AG10803 (cell line): ENCODE data around the gene EFCAB6.
A peak's percentile ranks its signal among the peaks of the same experiment; 100 is the strongest.

Source experiments
- DNase-seq: peaks from one replicate; pipeline ENCODE4 v3.0.0; 2010; ENCODE audit warnings: low read depth
- H3K4me3 ChIP-seq: 2 replicates; pipeline ENCODE4 v1.5.1; 2011; ENCODE audit warnings: mild to moderate bottlenecking, low read length, control low read depth
- TF ChIP-seq, protein P1 (sequence below): conservative IDR thresholded peaks from 2 replicates; pipeline ENCODE4 v1.5.1; 2011; ENCODE audit warnings: mild to moderate bottlenecking, low read length, control low read depth, inconsistent platforms

EFCAB6 gene

DNA sequence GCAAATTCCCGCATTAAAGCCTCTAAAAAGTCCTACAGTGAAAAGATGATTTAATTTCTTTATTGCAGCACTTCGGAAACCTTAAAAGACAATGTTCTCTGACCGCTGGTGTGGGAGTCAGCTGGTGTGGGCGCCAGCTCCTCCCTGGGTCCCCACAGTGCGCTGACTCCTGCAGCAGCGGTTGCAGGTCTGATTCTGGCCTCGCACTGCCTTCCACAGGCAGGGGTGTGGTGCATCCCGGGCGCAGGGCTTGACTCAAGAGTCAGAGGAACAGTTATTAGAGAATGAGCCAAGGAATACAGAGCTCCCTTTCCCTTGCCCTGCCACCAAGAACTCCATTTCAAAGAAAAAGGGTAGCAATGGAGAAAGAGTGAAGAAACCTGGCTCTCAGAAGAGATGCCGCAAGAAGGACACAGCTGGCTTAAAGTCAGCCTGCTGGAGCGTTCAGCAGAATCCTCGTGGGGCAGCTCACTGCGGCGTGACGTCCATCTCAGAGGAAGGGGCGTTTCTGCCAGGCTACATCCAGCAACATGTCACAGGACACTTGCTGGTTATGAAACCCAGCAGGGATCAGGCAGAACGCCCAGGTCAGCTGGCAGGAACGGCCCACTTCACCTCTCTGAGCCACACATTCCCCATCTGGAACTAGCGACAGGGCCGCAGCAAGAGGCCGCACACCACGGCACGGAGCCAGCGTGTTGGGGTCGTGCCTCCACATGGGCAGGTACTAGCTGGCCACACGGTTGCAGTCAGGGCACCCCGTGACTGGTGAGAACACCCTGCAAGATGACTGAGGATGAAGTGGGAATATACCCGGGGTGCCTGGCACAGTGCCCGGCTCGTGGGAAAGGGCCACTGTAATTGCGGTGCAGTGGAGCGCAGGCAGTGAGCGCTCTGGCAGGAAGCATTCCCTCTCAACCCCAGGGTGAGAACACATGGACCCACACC, 18.1 kb upstream of the EFCAB6 start:
- TF ChIP-seq, protein P1, sequence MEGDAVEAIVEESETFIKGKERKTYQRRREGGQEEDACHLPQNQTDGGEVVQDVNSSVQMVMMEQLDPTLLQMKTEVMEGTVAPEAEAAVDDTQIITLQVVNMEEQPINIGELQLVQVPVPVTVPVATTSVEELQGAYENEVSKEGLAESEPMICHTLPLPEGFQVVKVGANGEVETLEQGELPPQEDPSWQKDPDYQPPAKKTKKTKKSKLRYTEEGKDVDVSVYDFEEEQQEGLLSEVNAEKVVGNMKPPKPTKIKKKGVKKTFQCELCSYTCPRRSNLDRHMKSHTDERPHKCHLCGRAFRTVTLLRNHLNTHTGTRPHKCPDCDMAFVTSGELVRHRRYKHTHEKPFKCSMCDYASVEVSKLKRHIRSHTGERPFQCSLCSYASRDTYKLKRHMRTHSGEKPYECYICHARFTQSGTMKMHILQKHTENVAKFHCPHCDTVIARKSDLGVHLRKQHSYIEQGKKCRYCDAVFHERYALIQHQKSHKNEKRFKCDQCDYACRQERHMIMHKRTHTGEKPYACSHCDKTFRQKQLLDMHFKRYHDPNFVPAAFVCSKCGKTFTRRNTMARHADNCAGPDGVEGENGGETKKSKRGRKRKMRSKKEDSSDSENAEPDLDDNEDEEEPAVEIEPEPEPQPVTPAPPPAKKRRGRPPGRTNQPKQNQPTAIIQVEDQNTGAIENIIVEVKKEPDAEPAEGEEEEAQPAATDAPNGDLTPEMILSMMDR: no peak
- peak; percentile 86 for DNase-seq
- H3K4me3 ChIP-seq: no peak overlapping the region

DNA sequence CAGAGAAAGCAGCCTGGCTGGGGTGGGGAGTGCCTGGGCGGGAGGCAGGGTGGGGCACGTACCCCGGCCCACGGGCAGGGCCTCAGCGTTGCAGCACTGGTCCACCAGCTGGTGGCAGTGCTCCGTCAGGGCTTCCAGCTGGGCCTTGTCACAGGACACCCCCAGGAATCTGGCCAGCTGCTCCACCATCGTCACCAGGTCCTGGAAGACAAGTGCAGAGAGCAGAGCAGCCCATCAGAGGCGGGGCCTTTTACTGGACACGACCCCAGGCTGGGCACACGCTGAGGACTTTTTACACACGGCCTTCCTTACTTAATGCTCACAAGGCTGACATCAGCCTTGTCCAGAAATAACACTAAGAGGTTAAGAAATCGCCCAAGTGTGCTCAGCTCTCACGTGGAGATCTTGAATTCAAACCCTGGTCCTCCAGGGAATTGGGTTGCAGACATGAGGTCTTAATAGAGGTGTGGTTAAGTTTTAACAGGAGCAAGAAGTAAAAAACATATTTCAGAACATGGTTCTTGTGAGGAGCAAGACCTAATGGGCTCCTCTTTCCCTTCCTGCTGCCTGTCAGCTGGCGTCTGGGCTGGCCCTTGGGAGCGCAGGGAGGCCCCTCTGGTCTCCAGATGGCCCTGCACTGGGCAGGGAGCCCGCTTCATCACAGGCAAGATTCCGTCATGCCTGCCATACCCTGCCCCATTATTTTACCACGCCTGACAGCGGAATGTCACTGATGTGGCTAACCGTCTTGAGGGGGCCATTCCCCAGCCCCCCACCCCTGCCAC, 17.1 kb upstream of the EFCAB6 start:
- TF ChIP-seq, protein P1: peak; percentile 35
- DNase-seq: peak; percentile 95

DNA sequence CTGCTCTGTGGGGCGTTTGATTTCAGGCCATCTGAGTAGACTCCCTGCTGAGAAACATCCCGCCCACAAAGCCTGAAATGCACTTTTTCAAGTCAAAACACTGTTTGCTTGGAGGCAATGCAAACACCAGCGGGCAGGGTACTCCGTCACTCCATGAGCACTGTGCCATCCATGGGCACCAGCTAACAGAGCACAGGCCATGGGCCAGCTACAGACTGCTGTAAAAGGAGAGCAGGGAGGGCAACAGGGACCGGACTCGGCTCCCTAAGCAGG, 16.6 kb upstream of the EFCAB6 start:
- H3K4me3 ChIP-seq: no peak overlapping the region
- TF ChIP-seq, protein P1: no peak
- peak; percentile 4 for DNase-seq

More for the DNA sequence above, 17.1 kb upstream of the EFCAB6 start:
- H3K4me3 ChIP-seq: no peak overlapping the region

- no peak overlapping the region for H3K4me3 ChIP-seq
- TF ChIP-seq, protein P1: no peak
- no peak for DNase-seq
Observed at GRCh38 chr22:43827926-43828724, 16.0 kb upstream of the EFCAB6 start.

- DNase-seq: no peak
- peak overlapping the region; percentile 29 for H3K4me3 ChIP-seq
- TF ChIP-seq, protein P1: no peak
Observed at GRCh38 chr22:43827003-43827735, 15.1 kb upstream of the EFCAB6 start.

DNA sequence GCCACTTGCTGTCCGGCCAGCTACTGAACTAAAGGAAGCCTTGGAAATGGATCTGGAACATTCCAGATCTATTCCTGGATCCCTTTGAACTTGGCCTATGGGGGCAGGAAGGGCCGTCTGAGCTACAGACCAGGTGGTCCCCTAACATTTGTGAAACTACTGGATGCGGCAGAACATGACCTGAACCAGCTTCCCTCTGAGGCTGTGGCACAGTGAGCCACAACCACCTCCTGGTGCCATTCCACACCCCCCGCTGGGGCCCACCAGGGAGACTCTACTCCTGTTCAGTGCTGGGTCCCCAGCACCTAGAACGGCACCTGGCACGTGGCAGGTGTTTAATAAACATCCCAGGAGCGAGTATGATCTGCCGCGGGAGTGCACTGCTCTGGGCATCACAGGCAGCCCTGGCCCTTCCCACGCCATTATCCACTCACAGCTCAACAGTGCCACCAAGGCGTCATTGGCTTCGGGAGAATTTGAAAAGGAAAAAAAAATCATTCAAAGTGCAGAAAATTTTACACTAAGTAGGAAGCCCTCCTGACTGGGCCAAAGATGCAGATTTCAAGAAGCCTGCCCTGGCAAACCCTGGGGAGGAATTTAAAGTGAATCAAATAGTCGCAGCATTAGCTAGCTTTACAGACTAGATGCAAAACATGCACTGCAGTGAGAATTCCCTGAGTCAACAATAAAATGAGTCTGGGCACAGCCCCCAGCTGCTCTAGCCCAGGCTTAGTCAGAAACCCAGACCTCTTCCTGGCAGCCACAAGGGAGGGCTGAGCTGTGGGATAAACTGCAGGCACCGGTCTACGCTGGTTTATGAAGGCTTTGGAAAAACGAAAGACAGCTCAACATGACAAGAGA, 14.3 kb upstream of the EFCAB6 start:
- DNase-seq: peak; percentile 70
- TF ChIP-seq, protein P1: peak; percentile 61
- peak overlapping the region; percentile 29 for H3K4me3 ChIP-seq
